Activated gamma-delta T cell treated with anti-CD3 and anti-CD28 coated beads, Interleukin-2, amount 50 U/mL, for 16 hours (primary cell): Measurements from ENCODE around the gene CCDC88C.
"Not testable (repeated sequence)": the region's sequence is repeated elsewhere in the genome, so short reads cannot be mapped to it uniquely, and the experiment has no call there.

Source experiments
- DNase-seq: peaks from one replicate; pipeline ENCODE4 v3.0.0-alpha.2; 2020; ENCODE audit warnings: low read depth

CCDC88C gene

GRCh38 chr14:91242635-91243034, 175.0 kb downstream of the CCDC88C start:
- no peak for DNase-seq

DNA sequence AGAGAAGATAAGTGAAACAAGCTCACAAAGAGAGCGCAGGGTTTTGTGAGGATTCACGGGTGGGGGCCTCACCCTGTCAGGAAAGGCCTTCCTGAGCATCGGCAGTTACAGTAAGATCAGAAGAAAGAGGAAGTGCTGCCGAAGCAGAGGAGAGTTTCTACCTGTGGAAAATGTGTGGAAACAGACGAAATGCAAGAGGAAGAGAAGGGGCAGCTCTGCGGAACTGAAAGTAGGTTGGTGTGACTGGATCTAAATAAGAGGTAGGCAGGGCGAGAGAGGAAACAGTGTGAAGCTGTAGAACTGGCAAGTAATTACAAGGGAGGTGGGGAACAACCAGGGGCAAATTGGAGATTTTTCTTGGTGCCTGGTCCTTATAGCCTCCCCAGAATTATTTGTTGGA, 175.8 kb downstream of the CCDC88C start:
- DNase-seq, result no peak

- no peak for DNase-seq
Observed at GRCh38 chr14:91238661-91239060, 179.0 kb downstream of the CCDC88C start.

DNA sequence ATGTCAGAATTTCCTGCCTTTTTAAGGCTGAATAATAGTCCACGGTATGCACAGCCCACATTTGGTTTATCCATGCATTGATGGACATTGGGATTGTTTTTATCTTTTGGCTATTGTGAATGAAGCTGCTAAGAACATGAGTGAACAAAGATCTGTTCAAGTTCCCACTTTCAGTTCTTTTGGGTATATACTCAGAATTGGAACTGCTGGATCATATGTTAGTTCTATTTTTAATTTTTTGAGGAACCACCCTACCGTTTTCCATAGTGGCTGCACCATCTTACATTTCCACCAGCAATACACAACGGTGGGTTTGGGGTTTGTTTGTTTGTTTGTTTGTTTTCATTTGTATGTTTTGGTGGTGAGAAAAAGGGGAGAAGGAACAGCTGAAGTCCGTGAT, 179.5 kb downstream of the CCDC88C start:
- DNase-seq, result no peak

GRCh38 chr14:91237219-91237618, 180.4 kb downstream of the CCDC88C start:
- no peak for DNase-seq

GRCh38 chr14:91235841-91236240, 181.8 kb downstream of the CCDC88C start:
- DNase-seq, result no peak

DNA sequence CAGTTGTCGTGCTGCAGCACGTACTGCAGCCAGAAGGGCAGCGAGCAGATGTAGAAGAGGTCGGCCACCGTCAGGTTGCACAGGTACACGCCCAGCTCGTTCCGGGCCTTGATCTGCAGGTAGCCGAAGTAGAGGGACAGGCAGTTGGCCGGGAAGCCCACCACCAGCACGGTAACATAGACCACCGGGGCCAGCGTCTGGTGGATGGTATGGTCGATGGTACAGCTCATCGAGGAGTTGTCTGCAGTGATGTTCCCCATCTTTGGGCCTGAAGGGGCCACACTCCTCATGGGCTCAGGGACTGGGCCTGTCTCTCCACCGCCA, 182.9 kb downstream of the CCDC88C start:
- DNase-seq, result no peak

- DNase-seq, result no peak
Observed at GRCh38 chr14:91233936-91234790, 183.5 kb downstream of the CCDC88C start.

DNA sequence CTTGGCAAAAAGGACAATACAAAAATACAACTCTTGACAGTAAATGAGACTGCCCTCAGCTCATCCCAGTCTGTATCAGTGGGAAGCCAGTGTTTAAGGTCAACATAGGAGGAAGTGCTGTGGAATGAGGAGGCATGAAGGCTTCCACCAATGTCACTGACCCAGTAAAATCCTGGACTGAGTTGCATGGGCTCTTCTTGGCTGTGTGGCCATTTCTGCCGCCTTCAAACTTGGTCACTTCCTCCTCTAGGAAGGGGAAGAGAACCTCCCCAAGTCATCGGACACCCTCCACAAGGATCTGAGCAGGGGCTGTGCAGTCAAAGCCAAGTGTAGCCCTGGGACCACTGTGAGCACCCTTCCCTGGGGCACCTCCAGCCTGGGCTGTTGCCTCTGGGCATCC, 185.0 kb downstream of the CCDC88C start:
- no peak for DNase-seq

GRCh38 chr14:91232052-91232451, 185.6 kb downstream of the CCDC88C start:
- no peak for DNase-seq

DNA sequence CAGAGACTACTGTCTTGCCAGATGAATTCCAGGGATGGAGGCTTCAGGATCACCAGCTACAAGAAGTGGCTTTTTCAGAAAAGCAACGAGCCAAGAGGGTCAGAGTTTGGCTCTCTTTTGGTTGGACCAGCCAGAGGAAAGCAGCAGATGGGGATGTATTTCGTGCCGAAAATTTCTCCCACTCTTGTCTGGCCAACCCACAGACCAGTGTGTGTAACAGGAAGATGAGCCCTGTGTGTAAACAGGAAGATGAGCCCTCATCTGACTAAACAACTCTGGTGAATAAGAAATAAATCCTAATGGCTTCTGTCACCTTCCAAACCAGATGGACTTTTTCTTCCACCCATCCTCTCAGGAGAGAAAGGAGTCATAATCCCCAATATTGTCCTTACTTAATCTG, 186.2 kb downstream of the CCDC88C start:
- no peak for DNase-seq

- DNase-seq, result no peak
Observed at GRCh38 chr14:91230397-91231035, 187.1 kb downstream of the CCDC88C start.

GRCh38 chr14:91229743-91230200, 187.8 kb downstream of the CCDC88C start:
- peak; percentile 56 for DNase-seq

DNA sequence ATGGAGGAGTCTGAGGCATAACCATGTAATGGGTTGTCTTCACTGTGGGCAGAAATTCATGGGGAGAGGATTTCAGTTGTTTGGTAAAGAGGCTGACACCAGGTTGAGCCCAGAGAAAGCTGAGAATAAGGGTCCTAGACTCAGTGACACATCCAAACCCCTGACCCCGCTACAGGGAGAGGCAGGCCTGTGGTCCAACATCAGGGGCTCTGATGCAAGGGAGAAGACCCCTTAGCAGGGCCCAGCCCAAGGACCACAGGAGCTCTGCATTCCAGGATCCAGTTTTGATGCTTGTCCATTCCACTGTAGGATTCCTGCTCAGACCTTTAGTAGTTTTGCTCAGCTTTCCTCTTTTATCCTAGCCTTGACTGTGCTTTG, 188.6 kb downstream of the CCDC88C start:
- DNase-seq, result no peak

- peak; percentile 80 for DNase-seq
Observed at GRCh38 chr14:91228112-91229004, 189.3 kb downstream of the CCDC88C start.

DNA sequence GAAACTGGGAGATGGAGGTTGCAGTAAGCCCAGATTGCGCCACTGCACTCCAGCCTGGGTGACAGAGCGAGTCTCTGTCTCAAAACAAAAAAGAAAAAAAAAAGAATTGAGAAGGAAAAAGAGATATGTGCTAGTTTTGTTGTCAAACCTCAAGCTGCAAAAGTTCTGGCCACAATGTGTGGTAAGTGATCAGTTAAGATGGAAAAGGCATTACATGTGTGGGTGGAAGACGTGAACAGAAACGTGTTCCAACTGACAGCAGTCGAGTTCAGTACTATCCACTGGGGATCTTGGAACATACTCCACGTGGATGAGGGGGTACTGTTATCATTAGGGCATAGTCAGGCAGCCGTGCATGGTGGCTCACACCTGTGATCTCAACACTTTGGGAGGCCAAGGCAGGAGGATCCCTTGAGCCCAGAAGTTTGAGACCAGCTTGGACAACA, 190.4 kb downstream of the CCDC88C start:
- DNase-seq, result no peak

- DNase-seq, result not testable (repeated sequence)
Observed at GRCh38 chr14:91226360-91226759, 191.3 kb downstream of the CCDC88C start.

GRCh38 chr14:91225025-91225424, 192.6 kb downstream of the CCDC88C start:
- DNase-seq, result no peak

GRCh38 chr14:91223028-91223783, 194.4 kb downstream of the CCDC88C start:
- no peak for DNase-seq
